SHP77 (cell line): Measurements from ENCODE around the gene EGFL6.

ENCODE experiments used
- DNase-seq, 2 experiments: peaks; one replicate each; lab custom pipeline; 2025; lab: John Stamatoyannopoulos, UW

Gene EGFL6, protein sequence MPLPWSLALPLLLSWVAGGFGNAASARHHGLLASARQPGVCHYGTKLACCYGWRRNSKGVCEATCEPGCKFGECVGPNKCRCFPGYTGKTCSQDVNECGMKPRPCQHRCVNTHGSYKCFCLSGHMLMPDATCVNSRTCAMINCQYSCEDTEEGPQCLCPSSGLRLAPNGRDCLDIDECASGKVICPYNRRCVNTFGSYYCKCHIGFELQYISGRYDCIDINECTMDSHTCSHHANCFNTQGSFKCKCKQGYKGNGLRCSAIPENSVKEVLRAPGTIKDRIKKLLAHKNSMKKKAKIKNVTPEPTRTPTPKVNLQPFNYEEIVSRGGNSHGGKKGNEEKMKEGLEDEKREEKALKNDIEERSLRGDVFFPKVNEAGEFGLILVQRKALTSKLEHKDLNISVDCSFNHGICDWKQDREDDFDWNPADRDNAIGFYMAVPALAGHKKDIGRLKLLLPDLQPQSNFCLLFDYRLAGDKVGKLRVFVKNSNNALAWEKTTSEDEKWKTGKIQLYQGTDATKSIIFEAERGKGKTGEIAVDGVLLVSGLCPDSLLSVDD

GRCh38 chrX:13569479-13570260 lies at the start of gene EGFL6:
EGFL6 (plus strand) TSS chrX:13569601; CDS start chrX:13569862, 261 bp downstream.
- no peak for DNase-seq

- DNase-seq, result no peak
These were observed 49.0 kb upstream of the EGFL6 start for GRCh38 chrX:13520351-13520750.

GRCh38 chrX:13520936-13521335 lies 48.5 kb upstream of the EGFL6 start:
- DNase-seq, result no peak

- no peak for DNase-seq
These were observed 46.6 kb upstream of the EGFL6 start for GRCh38 chrX:13522811-13523210.

- no peak for DNase-seq
These were observed 35.7 kb upstream of the EGFL6 start for GRCh38 chrX:13533726-13534125.

GRCh38 chrX:13535376-13536165 lies 33.8 kb upstream of the EGFL6 start:
- no peak for DNase-seq

DNA sequence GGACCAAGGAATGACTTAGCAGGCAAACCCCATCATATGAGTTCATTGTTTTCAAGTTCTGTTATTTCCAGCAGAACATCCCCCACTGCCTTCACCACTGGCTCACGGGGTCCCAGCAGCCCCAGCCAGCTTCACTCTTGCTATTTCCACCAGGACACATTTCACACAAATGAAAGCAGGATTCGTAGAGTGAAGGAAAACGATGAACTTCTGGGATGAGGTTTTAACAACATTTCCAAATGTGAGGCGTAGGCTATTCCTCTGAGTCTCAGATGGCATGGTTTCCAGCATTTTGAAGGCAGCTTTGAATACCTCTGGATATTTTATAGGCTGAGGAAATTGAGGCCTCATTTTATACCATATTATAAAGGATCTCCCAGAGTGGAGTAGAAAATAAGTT lies 32.9 kb upstream of the EGFL6 start:
- DNase-seq, result no peak

DNA sequence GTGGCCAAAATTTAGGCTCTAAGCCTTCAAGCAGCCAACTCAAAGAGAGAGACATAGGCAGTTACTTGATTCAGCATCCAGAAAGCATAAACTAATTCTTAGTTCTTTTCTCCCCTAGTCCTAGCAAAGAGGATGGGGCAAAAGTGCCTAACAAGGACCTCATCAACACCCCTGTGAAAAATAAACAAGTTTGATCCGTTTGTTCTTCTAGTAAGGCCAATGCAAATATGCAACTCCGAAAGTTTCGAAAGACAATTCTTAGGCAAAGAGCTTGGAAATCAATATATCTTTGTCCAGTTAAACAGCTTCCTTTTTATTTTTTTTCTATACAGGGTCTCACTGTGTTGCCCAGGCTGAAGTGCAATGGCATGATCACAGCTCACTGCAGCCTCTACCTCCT lies 31.0 kb upstream of the EGFL6 start:
- no peak for DNase-seq

DNA sequence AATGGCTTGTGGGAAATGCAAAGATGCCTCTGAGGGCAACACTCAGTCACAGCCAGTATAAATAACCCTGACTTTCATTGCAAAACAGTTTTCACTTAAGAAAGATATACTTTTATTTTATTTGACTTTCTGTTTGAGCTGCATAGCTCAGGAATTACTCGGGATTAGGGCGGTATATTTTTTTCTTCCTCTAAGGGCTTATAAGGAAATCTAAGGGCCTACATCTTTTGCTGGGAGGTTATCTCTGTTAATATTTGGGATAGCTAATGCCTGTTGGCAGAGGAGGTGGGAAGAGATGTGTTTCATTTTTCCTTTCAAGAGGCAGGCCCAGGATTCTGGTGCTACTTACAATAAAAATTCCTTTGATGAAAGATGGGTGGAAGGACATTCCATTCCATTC lies 28.8 kb upstream of the EGFL6 start:
- DNase-seq, result no peak

- no peak for DNase-seq
These were observed 23.7 kb upstream of the EGFL6 start for GRCh38 chrX:13545726-13546125.

DNA sequence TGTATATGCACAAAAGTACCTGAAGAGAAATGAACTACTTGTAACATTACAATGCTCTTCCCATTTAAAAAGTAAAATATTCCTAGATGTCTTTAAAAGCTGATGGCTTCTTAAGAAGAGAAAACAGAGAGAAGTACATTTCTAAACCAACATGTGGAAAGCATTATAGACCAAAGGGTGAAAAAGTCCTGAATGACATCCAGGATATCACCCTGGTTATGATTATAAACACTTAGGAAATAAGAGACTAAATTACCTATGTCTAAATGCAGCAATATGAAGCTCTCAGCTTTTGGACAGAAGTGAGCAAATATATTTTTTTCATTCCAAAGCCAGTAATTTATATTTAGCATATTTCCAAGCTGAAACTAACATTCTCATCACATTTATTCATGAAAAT lies 21.7 kb upstream of the EGFL6 start:
- no peak for DNase-seq

DNA sequence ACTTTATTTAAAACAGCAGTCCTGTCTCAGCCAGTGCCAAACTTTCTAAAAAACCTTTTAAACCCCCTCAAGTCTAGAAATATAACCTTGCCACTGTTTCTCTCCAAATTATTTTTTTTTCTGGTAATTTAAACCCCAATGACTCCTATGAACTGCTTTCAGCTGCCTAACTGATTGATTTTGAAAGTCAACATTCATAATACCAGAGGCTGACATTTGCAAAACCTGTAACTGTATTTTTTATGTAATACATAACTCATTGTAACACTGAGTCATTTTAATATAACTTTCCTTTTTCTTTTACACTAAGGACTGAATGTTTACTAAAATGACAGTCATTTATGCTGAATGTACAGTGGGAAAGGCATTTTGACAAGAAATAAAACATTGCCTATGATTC lies 19.1 kb upstream of the EGFL6 start:
- no peak for DNase-seq

DNA sequence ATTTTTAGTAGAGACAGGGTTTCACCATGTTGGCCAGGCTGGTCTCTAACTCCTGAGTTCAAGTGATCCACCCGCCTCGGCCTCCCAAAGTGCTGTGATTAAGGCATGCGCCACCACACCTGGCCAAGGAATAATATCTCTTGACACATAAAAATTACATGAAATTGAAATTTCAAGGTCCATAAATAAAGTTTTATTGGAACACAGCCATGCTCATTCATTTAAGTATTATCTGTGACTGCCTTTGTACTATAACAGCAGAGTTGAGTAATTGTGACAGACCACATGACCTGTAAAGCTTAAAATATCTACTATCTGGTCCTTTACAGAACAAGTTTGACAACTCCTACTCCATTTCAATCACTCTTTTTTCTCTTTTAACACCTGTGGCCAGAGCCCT lies 17.8 kb upstream of the EGFL6 start:
- DNase-seq, result no peak

GRCh38 chrX:13552892-13553291 lies 16.5 kb upstream of the EGFL6 start:
- DNase-seq, result no peak

- DNase-seq, result no peak
These were observed 3.9 kb upstream of the EGFL6 start for GRCh38 chrX:13565511-13565910.

DNA sequence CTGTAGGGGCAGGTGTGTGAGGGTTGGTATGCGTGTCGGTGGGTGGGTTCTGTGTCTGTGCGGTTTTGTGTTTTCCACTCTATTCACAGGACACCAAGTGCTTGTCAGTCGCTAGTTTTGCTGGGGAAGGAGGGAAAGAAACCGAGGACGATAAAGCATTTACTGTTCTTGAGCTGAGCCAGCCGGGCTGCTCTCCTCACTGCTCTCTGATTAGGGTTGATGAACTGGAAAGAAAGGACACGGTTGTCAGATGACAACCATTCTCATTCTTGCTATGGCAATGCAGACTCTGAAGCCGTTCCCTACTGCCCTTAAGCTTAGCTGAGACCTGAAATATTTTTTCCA lies 832 bp downstream of the EGFL6 start:
- DNase-seq, result no peak

DNA sequence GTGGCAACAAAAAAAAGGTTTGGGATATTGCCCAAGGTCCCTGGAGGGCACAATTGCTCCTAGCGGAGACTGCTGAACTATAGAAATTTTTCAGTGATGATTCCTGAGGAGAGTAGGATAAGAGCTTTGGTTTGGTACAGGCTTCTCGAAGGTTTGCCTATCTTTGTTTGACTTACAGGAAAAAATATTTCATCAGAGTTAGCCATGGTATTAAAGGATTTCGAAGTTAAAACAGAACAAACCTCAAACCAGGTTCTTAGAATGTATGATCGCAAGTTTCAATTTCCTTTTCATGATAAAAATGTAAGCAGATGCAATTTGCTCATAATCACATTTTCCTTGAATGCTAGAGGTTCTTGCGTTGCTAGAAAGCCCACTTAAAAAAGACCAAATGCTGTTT lies 1.7 kb downstream of the EGFL6 start:
- no peak for DNase-seq

- no peak for DNase-seq
These were observed 5.2 kb downstream of the EGFL6 start for GRCh38 chrX:13574600-13574999.

- DNase-seq, result no peak
These were observed 10.3 kb downstream of the EGFL6 start for GRCh38 chrX:13579661-13580060.

DNA sequence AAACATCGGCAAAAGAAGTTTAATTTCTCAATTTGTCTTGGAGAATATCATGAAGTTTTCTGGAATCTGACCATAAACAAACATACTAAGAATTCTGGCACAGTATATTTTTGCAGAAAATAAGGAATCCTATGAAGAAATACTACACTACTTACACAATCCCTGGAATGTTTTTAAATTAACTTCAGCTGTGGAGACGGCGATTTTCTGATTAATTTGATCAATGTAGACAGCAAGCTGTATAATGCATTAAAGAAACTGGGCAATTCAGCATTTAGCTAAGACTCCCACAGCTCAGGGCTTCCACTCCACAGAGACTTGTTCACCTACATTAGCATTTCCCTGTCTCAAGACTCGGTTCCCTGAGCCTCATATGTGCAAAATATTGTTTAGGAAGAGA lies 12.2 kb downstream of the EGFL6 start:
- no peak for DNase-seq

DNA sequence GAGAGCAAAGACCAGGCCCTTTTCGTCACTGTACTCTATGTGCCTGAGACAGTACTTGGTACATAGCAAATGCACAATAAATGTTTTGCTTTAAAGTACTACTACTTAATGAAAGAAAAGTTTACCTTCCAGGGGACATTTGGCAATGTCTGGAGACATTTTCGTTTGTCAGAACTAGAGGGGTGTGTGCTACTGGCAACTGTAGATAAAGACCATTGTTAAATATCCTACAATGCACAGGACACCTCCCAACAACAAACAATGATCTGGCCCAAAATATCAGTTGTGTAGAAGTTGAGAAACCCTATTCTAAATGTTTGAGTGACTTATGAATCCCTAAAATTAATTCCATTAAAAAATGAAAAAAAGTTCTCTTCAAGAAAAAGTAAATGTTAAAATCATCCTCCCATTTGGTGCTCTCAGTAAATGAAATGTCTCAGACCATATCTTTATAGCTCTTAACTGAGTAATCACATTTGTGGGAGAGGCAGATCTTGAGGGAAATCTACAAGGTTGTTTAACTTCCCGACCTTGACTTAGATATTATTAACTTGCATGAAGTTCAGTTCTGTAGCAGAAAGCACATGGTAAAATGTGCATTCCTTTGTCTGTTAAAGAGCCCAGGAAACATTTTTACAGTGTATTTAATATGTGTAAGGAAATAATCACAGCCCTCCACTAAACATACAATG lies 18.5 kb downstream of the EGFL6 start:
- DNase-seq, result no peak

- DNase-seq, result no peak
These were observed 20.8 kb downstream of the EGFL6 start for GRCh38 chrX:13590207-13590606.
